Measurements from ENCODE around the gene PHF21A. TPM values are rescaled to one million over a fixed set of nuclear protein-coding genes. Genes with fewer than 3 reads are reported as not detected.

The PHF21A gene
- total RNA-seq, 4 donors from 2014 or later: 30.4 to 58.5 (median 49.4) TPM

GRCh38 chr11:46130286-46130940 lies 9.2 kb upstream of the PHF21A start:
- 66 to 68% methylated on average over 3 of the region's 3 CpGs for WGBS, 2 donors
- Histone ChIP-seq H3K9me3 (no peaks in the 10 kb centered on the region), H3K27me3 (no peaks in the 10 kb centered on the region), H3K27ac (no peak overlapping the region), H3K36me3 (no peaks in the 10 kb centered on the region), H3K4me3 (no peak overlapping the region), H3K4me1 (no peaks in the 10 kb centered on the region)
- TF ChIP-seq POLR2A (IDR thresholded peaks at IDR 0.05) (no peak), EP300 (IDR thresholded peaks at IDR 0.05) (no peak), CTCF (IDR thresholded peaks at IDR 0.05) (no peak)
- DNase-seq (ENCODE audit: low spot score in 2 of 2): no peak

GRCh38 chr11:46129133-46129532 lies 7.9 kb upstream of the PHF21A start:
- H3K27me3 ChIP-seq: no peaks in the 10 kb centered on the region
- 73 to 74% methylated on average over 2 of the region's 2 CpGs for WGBS, 2 donors

GRCh38 chr11:46127150-46127638 lies 5.9 kb upstream of the PHF21A start:
- Histone ChIP-seq H3K27me3 (no peaks in the 10 kb centered on the region), H3K36me3 (no peaks in the 10 kb centered on the region), H3K9me3 (no peaks in the 10 kb centered on the region), H3K27ac (no peak overlapping the region), H3K4me3 (no peak overlapping the region), H3K4me1 (peaks cover 0 to 9% (median 4%) of the 10 kb centered on the region in 4 donors)
- WGBS, 2 donors: 34 to 36% methylated on average over 5 of the region's 5 CpGs
- DNase-seq (ENCODE audit: low spot score in 2 of 2): peak in 1 of 2 donors; percentile 46
- TF ChIP-seq EP300 (IDR thresholded peaks at IDR 0.05) (peak in 1 of 2 donors; percentile 38), POLR2A (IDR thresholded peaks at IDR 0.05) (no peak)

More at GRCh38 chr11:46129133-46129532, 7.9 kb upstream of the PHF21A start:
- H3K4me3 ChIP-seq: no peak overlapping the region
- H3K4me1 ChIP-seq: no peaks in the 10 kb centered on the region
- TF ChIP-seq CTCF (IDR thresholded peaks at IDR 0.05): no peak
- no peak for TF ChIP-seq EP300 (IDR thresholded peaks at IDR 0.05)
- TF ChIP-seq POLR2A (IDR thresholded peaks at IDR 0.05): no peak
- no peak for DNase-seq (ENCODE audit: low spot score in 2 of 2)
- H3K36me3 ChIP-seq: no peaks in the 10 kb centered on the region
- H3K27ac ChIP-seq: no peak overlapping the region
- no peaks in the 10 kb centered on the region for H3K9me3 ChIP-seq

- no peak for DNase-seq (ENCODE audit: low spot score in 2 of 2)
- TF ChIP-seq EP300 (IDR thresholded peaks at IDR 0.05) (no peak), POLR2A (IDR thresholded peaks at IDR 0.05) (no peak), CTCF (IDR thresholded peaks at IDR 0.05) (no peak)
- 93 to 97% methylated on average over 3 of the region's 3 CpGs for WGBS, 2 donors
- H3K27ac ChIP-seq: no peak overlapping the region
- no peak overlapping the region for H3K4me3 ChIP-seq
- H3K27me3 ChIP-seq: no peaks in the 10 kb centered on the region
- H3K9me3 ChIP-seq: no peaks in the 10 kb centered on the region
- H3K4me1 ChIP-seq: peaks cover 0 to 9% (median 4%) of the 10 kb centered on the region in 4 donors
- no peaks in the 10 kb centered on the region for H3K36me3 ChIP-seq
These were observed 4.0 kb upstream of the PHF21A start for GRCh38 chr11:46125284-46125683.

- Histone ChIP-seq H3K27ac (peak overlapping the region in 2 of 4 donors; percentile 45 to 93), H3K9me3 (no peaks in the 10 kb centered on the region), H3K27me3 (no peaks in the 10 kb centered on the region), H3K4me1 (peaks cover 0 to 20% (median 7%) of the 10 kb centered on the region in 4 donors), H3K4me3 (no peak overlapping the region), H3K36me3 (no peaks in the 10 kb centered on the region)
- TF ChIP-seq EP300 (IDR thresholded peaks at IDR 0.05) (no peak), POLR2A (IDR thresholded peaks at IDR 0.05) (no peak), CTCF (IDR thresholded peaks at IDR 0.05) (no peak)
- WGBS, 2 donors: 54 to 58% methylated on average over 7 of the region's 7 CpGs
- DNase-seq (ENCODE audit: low spot score in 2 of 2): no peak
These were observed 1.9 kb upstream of the PHF21A start for GRCh38 chr11:46122945-46123715.
